ENCODE results near the gene TWSG1. TPM values are rescaled to one million over a fixed set of nuclear protein-coding genes. Genes with fewer than 3 reads are reported as not detected.

TWSG1 gene
- total RNA-seq, 1 donor from 2014 or later = 45.4 TPM

DNA sequence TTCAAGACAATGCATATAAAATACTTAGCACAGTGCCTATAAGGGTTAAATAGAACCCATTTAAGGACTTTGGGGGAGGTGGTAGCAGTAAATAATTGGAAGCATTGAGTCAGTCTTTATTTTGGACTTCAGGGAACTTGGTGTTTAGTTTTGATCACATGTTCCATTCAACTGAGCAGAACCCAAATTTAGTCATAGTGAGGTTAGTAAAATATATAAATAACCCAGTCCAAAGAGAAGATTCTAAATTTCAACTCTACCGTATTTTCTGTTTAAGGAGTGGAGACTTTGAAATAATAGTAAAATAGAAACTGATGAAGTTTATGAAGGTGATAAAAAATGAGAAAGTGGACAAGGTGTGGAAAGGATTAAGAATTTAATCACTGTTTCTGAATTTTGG is 19.7 kb downstream of the TWSG1 start:
- DNase-seq (ENCODE audit: extremely low spot score in 2 of 2) = no peak
- Histone ChIP-seq H3K9me3 (no peaks in the 10 kb centered on the region), H3K27ac (no peak overlapping the region), H3K4me3 (no peak overlapping the region), H3K36me3 (no peaks in the 10 kb centered on the region), H3K27me3 (no peaks in the 10 kb centered on the region), H3K4me1 (no peaks in the 10 kb centered on the region)
- intact Hi-C loops (cut with DNase I) = no loop called here
- TF ChIP-seq, protein P1, sequence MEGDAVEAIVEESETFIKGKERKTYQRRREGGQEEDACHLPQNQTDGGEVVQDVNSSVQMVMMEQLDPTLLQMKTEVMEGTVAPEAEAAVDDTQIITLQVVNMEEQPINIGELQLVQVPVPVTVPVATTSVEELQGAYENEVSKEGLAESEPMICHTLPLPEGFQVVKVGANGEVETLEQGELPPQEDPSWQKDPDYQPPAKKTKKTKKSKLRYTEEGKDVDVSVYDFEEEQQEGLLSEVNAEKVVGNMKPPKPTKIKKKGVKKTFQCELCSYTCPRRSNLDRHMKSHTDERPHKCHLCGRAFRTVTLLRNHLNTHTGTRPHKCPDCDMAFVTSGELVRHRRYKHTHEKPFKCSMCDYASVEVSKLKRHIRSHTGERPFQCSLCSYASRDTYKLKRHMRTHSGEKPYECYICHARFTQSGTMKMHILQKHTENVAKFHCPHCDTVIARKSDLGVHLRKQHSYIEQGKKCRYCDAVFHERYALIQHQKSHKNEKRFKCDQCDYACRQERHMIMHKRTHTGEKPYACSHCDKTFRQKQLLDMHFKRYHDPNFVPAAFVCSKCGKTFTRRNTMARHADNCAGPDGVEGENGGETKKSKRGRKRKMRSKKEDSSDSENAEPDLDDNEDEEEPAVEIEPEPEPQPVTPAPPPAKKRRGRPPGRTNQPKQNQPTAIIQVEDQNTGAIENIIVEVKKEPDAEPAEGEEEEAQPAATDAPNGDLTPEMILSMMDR (IDR thresholded peaks at IDR 0.05) = no peak
- TF ChIP-seq POLR2AphosphoS5 (IDR thresholded peaks at IDR 0.05; ENCODE audit: insufficient read depth in 1 of 2, low read depth in 1 of 2) = no peak
- TF ChIP-seq POLR2A (IDR thresholded peaks at IDR 0.05) = no peak

DNA sequence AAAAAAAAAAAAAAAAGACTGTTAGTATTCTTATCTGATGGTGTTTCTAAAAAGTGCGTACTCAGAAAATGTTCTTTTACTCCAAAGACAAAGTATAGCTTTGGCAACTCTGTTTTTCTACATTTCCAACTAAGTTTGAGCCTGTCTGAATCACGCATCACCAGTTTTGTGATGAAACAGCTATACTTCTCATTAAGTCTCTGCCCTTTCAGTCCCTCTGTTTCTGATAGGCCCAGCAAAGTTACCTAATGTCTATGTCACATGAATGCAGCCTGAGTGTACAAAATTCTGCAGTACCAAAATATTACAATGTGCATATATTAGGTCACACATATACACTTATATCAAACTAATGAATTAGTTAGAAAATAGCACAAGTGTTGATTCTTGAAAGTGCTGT is 22.4 kb downstream of the TWSG1 start:
- TF ChIP-seq, protein P1 (IDR thresholded peaks at IDR 0.05) = no peak
- TF ChIP-seq POLR2AphosphoS5 (IDR thresholded peaks at IDR 0.05; ENCODE audit: insufficient read depth in 1 of 2, low read depth in 1 of 2) (no peak), POLR2A (IDR thresholded peaks at IDR 0.05) (no peak)
- H3K4me3 ChIP-seq = no peak overlapping the region
- DNase-seq (ENCODE audit: extremely low spot score in 2 of 2) = no peak
- no peaks in the 10 kb centered on the region for H3K27me3 ChIP-seq
- no peak overlapping the region for H3K27ac ChIP-seq
- H3K36me3 ChIP-seq = no peaks in the 10 kb centered on the region
- intact Hi-C loops (cut with DNase I) = no loop called here
- H3K9me3 ChIP-seq = no peaks in the 10 kb centered on the region
- H3K4me1 ChIP-seq = no peaks in the 10 kb centered on the region

DNA sequence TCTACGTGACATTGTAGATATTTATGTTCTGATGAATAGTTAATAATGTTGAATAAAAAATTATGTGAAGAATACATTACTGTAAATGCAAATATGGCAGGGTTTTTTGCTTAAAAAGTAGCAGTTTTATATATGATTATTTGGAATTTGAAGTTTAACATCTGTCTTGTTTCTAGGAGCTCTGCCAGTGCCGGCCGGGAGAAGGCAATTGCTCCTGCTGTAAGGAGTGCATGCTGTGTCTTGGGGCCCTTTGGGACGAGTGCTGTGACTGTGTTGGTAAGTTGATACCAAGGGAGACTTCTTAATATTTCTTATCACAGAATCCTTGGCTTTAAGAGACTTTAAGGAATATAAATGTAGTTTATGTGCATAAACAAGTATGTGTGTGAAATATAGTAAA is 25.2 kb downstream of the TWSG1 start:
- Histone ChIP-seq H3K27ac (no peak overlapping the region), H3K4me1 (no peaks in the 10 kb centered on the region), H3K36me3 (no peaks in the 10 kb centered on the region), H3K9me3 (no peaks in the 10 kb centered on the region), H3K27me3 (no peaks in the 10 kb centered on the region), H3K4me3 (no peak overlapping the region)
- intact Hi-C loops (cut with DNase I) = no loop called here
- TF ChIP-seq, protein P1 (IDR thresholded peaks at IDR 0.05) = no peak
- TF ChIP-seq POLR2A (IDR thresholded peaks at IDR 0.05) = no peak
- no peak for TF ChIP-seq POLR2AphosphoS5 (IDR thresholded peaks at IDR 0.05; ENCODE audit: insufficient read depth in 1 of 2, low read depth in 1 of 2)
- DNase-seq (ENCODE audit: extremely low spot score in 2 of 2) = no peak

DNA sequence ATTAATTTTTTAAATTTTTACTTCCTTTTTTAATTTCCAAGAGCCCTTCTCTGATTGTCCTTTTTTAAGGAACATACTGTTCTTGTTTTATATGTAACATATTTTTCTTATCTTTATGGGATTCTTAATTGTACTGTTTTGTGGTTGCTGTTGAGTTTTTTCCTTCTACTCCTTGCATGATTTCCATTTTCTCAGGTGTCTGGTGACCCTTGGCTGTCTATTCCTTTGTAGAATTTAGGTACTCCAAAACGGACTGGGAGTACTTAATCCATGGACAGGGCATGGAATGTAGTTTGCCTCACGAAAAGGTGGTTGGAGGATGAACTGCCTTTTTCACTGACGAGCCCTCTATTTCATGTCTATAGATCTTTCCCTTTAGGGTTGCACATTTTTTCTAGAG is 26.6 kb downstream of the TWSG1 start:
- no peaks in the 10 kb centered on the region for H3K27me3 ChIP-seq
- no peaks in the 10 kb centered on the region for H3K4me1 ChIP-seq
- H3K27ac ChIP-seq = no peak overlapping the region
- intact Hi-C loops (cut with DNase I) = no loop called here
- no peak for DNase-seq (ENCODE audit: extremely low spot score in 2 of 2)
- no peaks in the 10 kb centered on the region for H3K36me3 ChIP-seq
- H3K4me3 ChIP-seq = no peak overlapping the region
- no peak for TF ChIP-seq POLR2AphosphoS5 (IDR thresholded peaks at IDR 0.05; ENCODE audit: insufficient read depth in 1 of 2, low read depth in 1 of 2)
- TF ChIP-seq, protein P1 (IDR thresholded peaks at IDR 0.05) = no peak
- no peak for TF ChIP-seq POLR2A (IDR thresholded peaks at IDR 0.05)
- no peaks in the 10 kb centered on the region for H3K9me3 ChIP-seq

DNA sequence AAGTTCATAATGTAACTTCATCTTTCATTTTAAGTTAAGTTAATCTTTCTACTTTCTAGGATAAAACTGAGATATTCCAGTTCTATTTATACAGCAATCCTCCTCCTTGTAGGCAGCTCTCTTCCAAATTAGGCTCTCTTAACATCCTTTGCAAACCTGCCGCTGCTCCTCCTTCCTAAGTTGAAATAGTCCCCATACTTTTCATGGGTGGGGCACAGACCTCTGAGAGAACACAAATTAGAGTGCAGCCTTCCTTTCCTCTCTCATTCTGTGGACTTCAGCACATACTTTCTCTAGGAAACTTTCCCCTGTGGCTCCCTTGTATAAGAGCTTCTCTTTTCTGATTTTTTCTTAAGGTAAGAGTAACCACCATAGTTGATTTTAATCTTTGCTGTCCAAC is 28.3 kb downstream of the TWSG1 start:
- TF ChIP-seq, protein P1 (IDR thresholded peaks at IDR 0.05) = no peak
- TF ChIP-seq POLR2A (IDR thresholded peaks at IDR 0.05) (no peak), POLR2AphosphoS5 (IDR thresholded peaks at IDR 0.05; ENCODE audit: insufficient read depth in 1 of 2, low read depth in 1 of 2) (no peak)
- Histone ChIP-seq H3K36me3 (peaks cover 0 to 5% of the 10 kb centered on the region in 2 donors), H3K27me3 (no peaks in the 10 kb centered on the region), H3K4me1 (no peaks in the 10 kb centered on the region), H3K27ac (no peak overlapping the region), H3K9me3 (no peaks in the 10 kb centered on the region), H3K4me3 (no peak overlapping the region)
- no peak for DNase-seq (ENCODE audit: extremely low spot score in 2 of 2)
- intact Hi-C loops (cut with DNase I) = no loop called here

Measured in vagina (tissue), 2 donors.